Stimulated activated CD8-positive, alpha-beta memory T cell treated with anti-CD3 and anti-CD28 coated beads, Interleukin-12 subunit alpha, Interleukin-12 subunit beta, amount 100 ng/mL, for 1 hour (primary cell): ENCODE results near the gene USP25.
"Not testable (repeated sequence)": the region's sequence is repeated elsewhere in the genome, so short reads cannot be mapped to it uniquely, and the experiment has no call there.

Source experiments
- DNase-seq: peaks from one replicate; pipeline ENCODE4 v3.0.0-alpha.2; 2020; ENCODE audit warnings: low read depth

The USP25 gene

DNA sequence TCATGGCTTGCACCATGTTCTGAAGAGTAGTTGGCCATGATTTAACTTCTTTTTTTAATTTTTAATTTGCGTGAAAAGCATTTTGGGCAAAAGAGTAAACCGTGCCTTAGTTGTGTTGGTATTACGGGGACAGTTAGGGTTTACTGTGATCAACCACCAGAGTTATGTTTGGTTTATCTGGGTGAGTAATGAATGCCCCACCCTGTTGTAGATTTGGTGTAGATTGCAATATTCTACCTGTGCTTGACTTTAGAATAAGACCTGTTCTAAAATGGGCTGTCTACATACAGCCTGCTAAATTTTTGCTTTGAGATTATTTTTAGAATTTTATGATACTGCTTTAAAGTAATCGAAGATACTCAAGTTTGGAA, 1.4 kb downstream of the USP25 start:
- DNase-seq, result no peak

DNA sequence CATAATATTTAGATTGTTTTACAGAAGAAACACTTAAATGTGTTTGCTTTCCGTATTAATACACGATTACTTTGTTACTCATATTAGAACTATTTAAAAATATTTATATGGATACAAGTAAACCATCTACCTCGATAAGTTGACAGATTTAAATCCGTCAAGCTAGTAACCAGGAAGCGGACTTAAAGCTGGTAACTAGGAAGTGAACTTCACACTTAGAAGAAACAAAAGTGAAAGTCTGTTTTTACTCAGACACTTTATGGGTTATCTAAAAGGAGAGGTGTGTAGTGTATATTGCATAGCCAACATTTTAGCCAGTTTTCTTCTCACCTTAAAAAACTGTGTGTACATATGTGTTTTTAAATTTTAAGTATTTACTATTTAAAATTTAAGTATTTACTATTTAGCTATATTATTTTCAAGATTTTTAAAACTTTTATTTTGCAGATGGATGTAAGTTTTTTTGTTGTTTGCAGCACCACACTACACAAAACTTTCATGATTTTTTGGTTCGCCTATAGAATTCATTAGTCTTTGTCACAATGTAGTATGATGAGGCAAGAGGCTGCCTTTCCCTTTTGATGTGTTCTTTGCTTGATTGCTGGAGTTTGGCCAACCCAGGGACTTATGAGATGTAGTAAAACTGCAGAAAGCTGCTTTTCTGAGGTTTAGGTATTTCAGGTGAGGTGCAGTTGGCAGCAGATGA, 2.7 kb downstream of the USP25 start:
- DNase-seq, result no peak

DNA sequence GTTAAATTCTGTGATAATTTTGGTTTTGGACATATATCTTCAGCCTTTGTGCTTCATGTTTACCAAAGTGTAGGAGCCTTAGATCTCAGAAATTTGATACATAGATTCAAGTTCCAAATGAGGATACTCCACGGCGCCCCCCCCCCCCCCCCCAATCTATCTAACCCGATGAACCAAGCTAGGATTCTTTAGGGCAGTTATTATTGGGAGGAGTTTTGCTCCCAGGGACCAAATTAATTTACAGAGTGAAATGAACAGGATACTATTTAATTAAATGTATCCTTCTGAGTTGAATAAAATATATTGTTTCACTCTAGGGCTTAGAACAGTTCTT, 3.2 kb downstream of the USP25 start:
- no peak for DNase-seq

DNA sequence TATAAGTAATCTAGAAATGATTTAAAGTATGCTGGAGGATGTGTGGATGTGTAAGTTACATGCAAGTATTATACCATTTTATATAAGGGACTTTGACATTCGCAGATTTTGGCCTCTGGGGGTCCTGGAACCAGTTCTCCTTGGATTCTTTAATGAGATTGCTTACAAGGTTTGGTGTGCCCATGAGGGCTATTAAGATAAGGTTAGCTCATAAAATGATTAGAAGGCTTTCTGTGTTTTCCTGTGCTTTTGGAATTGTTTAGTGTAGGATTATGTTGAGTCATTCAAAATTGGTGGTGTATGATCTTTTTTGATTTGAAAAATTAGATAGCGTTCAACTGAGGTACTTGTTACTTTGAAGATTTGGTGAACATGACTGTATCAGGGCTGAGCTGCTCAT, 5.6 kb downstream of the USP25 start:
- DNase-seq, result no peak

DNA sequence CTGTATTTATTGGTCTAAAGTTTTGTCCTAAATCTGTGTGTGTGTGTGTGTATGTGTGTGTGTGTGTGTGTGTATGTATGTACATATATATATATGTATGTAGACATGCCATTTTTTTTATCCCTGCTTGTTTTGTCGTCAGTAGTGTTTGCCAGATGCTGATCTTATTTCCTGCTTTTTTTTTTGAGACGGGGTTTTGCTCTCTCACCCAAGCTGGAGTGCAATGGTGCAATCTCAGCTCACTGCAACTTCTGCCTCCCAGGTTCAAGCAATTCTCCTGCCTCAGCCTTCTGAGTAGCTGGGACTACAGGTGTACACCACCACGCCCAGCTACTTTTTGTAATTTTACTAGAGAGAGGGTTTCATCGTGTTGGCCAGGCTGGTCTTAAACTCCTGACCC, 6.1 kb downstream of the USP25 start:
- DNase-seq, result not testable (repeated sequence)

DNA sequence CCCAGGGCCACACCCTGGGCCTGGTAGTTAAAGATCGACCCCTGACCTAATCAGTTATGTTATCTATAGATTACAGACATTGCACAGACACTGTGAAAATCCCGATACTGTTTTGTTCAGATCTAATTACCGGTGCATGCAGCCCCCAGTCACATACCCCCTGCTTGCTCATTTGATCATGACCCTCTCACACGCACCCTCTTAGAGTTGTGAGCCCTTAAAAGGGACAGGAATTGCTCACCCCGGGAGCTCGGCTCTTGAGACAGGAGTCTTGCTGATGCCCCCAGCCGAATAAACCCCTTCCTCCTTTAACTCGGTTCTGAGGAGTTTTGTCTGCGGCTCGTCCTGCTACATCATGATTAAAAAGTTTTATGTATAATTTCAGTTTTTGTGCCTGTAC, 9.0 kb downstream of the USP25 start:
- not testable (repeated sequence) for DNase-seq

DNA sequence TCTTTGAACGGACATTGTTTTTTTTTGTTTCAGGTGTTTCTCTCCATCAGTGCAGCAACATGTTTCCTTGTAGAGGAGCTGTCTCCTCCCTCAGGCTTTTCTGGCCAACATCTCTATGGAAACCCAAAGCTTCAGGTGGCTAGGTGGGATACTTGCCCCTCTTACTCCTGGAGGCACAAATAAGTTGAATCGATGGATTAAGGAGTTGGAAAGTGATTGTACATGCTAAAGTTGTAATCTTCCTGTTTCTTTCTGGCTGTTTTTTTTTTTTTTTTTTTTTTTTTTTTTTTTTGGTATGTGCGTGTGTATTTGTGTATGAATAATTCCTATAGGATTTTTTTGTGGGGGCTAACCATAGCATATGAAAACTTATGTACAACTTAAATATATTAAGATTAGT, 10.6 kb downstream of the USP25 start:
- no peak for DNase-seq

DNA sequence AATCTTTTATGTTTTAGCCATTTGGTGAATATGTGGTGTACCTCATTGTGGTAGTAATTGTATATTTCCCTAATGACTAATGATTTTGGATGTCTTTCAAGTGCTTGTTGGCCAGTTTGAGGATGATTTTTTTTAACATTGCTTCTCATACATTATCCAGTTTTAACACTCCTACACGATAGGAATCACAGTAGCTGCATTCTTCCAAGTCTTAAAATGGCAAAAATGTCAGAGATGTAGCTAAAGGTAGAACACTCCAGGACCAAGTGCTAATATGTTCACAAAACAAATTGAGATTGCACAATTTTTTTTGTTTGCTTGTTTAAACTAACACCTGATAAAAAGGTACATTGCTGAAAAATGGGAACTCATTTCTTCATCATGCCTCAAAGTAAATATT, 11.7 kb downstream of the USP25 start:
- DNase-seq, result no peak

DNA sequence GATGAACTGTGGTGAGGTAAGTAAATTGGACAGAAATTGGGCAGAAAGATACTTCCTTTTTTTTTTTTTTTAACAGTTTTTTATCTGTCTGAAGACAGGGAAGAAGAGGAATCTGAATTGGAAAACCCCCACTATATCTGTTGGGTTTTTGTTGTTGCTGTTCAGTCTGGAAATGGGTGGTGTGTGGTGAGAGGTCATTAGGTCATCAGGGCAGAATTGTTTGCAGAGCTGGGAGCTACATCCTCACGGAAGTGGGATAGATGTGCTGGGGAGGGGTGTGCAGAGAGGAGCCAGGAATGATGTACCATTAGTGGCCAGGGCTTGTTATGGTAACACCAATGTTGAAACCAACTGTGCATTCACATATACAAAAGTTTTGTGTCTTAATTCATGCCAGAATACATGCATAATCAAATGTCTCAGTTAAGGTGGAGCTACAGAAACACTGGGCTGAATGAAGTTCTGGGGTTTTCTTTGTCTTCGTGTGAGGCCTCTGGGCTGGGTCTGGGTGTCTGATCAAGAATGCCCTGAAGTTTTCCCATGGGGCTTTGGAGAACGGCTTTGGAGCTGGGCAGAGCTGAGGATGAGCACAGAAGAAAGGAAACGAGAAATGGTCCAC, 12.4 kb downstream of the USP25 start:
- DNase-seq, result no peak

DNA sequence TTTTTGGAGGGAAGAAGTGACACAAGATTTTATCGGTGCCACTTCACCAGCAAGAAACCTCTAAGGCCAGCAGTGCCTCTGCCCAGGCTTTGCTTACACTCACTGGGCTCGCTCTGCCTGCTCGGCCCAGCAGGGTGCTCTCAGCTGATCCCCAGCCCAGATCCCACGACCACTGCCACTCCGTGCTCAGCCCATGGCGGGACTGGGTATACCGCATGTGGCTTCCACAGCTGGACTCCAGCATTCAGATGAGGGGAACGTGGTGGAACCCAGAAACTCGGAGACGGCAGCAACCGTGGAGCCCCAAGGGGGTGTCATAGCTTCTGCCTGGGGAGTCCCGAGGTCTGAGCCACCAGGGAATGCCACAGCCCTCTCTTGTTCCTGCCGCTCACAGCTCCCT, 12.9 kb downstream of the USP25 start:
- DNase-seq, result no peak

DNA sequence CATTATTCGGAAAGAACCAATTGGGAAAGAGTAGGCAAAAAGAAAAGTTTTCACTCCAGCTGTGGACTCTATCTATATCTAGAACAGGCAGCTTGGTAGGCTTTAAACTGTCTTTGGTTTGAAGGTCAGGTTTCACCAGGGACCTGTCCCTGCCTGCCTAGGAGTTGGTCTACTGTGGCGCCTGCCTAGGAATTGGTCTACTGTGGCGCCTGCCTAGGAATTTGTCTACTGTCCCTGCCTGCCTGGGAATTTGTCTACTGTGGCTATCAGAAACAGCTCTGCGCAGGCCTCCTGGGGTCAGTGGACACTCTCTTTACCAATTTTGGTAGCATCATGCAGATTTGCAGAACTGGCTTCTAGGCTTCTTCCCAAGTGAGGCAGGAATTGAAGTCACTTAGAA, 13.8 kb downstream of the USP25 start:
- DNase-seq, result no peak

DNA sequence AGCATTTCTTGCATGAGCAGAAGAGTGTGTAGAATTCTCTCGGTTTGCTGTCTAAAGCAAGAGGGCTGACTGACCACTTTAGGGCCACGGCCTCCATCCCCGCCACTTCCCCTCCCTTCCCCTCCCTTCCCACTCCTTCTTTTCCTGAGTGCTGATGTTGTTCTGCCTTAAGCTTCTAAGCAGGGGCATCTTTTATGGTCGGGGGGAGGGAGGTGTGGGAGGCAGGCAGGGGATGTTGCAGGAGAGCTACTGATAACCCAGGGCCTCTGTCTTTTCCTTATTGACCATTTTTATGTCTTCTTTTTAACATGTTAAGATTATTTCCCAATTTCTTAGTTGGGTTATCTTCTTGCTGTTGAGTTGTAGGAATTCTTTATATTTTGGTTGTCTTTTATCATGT, 15.1 kb downstream of the USP25 start:
- DNase-seq, result no peak

DNA sequence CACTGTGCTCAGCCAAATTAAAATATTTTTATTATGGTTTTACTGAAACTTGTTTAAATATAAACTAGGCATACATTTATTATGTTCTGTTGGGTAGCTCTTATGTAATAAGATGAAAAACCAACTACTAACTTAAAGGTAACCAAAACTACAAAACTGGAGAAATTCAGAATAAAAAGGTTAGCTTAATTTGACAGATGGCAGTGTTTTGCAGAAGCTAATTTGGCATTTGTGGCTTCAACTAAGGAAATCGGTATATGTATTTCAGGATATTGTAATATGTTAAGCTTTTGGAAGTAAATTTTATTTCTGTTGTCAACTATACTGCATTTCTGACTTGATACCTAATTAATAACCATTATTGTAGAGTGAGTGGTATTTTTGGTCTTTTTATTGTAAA, 18.8 kb downstream of the USP25 start:
- DNase-seq, result no peak

DNA sequence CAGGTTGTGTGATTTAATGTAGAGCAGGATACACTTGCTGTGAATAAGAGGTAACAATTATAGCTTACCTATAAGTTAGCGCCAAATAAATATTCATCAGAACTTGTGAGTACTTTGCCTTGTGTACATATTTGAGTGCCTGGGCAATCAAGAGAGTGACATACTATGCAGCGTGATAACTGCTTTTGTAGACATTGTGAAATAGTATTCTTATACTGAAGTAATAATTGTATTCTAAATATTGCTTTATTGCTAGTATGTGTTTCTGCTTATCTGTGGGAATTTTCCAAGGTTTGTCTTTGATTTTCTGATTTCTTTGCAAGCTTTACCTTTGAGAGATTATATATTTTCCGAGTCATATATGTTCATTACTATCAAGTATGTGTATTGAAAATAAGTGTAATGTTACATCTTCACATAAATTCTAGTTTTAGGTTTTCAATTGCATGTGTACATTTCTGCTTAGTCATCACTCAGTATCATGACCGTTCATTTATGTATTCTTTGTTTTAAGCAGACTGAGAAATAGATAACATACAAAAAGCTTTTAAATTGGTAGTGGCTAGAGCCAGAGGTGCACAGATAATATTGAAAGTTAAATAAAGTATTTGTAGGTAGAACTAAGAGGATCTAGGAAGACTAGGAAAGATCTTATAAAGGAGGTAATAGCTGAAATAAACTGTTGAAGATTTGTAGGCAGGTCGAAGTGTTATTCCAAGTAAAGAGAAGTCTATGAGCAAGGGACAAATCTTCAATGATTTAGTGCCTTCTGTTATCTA, 19.5 kb downstream of the USP25 start:
- DNase-seq, result no peak

DNA sequence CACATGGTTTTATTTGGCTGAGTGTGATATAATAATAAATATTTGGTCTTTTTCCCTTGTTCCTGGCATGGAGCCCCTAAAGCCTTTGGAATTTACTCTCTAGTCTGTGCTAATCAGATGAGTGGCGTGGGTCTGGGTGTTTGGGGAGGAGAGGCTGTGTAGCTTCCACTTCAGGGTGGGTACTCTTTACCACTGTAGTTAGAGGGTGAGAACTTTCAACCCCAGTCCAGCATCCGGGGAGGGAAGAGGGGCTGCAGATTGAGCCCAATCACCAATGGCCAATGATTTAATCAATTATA, 20.0 kb downstream of the USP25 start:
- no peak for DNase-seq

DNA sequence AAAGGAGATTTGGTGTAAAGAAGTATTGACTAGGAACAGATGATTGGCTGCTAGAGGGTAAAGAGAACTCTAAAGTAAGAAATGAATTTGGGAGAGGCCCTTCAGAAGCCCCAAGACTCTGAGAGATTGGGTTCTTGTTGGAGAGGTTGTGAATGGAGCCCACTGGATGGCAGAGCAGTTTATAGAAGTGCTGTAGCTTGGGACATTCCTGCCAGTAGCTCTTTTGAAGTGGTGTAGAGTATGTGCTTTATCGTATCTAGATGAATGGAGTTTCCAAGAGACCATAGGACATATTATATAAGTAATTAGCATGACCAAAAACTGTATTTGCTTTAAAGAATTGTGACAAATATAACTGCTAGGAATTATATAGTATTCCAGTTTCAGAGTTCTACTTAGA, 21.3 kb downstream of the USP25 start:
- DNase-seq, result no peak

DNA sequence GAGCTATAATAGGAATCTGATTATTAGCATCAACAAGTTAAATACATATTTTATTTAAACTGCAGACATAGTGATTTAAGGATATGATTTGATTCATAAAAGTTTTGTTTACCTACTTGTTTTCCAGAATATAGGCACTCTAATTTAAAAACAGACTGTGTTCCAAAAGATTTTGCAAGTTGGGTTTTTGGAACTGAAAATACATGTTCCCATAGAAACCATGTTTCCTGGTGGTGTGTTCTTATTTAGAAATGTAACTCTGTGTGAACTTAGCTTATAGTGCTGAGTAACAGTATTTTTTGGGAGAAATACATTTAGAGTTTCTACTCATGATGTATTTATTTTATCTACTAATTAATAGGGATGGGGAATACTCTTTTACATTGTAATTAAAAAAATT, 21.8 kb downstream of the USP25 start:
- DNase-seq, result no peak

DNA sequence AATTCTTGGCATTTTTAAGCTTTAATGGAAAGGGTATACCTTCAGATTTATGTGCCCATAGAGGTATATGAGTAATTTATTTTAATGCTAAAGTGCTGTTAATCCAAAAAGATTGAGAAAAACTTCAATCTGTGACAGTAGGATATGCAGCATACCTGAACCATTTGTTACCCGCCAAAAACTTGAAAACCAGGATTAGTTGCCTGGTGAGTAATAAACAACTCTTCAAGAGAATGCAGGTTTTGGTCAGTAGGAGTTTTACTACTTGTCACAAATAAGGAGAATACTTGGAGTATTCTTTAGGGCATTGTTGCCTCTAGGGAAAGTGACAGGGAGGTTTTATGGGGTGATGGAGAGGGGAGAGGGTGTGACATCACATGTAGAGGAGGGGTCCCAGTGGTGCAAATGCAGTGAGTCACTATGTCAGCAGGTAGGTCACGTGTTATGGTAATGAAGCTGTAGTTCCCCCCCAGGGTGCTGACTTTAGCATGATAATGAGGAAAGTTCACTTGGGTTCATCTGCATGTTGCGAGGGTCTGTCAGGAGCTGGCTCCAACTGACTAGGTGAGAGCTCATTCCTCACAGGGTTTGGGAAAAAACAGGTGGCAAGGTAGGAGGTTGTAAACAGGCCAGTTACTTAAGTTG, 23.1 kb downstream of the USP25 start:
- no peak for DNase-seq

DNA sequence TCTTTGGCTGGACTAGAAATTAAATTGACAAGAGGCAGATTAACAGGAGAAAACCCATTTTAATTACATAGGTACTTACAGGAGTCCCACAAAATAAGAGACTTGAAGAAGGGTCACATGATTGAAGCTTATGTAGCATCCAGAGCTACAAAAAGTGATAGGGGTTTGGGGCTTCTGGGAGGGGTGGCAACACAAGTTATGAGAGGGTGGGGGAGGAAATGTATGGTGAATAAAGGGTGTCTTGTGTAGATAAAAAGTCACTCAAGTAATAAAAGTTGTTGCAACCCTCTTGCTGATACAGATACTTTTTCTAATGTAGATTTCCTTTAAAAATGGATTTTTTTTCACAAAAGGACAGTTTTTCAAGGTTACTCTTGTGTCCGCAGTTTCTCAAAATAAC, 24.0 kb downstream of the USP25 start:
- no peak for DNase-seq

DNA sequence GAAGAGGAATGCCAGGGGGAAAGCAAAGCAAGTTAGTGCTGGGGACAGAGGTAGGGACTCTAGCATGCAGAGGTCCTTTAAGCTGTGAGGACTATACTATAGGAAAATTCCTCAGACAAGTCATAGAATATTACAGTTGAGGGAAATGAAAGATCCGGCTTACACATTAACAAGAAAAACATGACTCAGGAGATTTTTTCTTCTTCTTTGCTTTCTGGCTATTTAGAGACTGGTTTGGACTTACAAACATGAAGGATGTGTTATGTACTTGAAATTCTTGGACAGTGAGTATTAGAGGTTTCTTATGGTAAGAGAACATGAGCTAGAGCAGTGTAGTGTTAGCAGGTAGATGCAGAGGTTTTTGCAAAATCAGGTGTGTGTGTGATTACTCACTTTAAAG, 24.9 kb downstream of the USP25 start:
- no peak for DNase-seq

DNA sequence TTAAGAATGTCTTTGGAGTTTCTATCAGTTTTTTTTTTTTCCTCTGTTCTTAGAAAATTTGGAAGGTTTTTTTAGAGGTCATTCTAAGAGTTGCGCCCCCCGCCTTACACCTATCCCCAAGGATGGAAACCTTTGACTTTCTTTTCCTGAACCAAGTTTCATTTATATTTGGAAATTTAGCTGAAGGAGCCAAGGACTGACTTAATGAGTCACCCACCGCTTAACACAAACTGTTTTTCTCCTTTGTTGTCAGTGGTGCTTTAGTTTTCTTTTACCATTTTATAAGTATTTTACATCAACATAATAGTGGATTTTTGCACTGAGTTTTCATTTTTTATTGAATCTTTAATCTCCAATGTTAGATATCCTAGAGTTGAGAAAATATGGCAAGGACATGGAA, 25.3 kb downstream of the USP25 start:
- DNase-seq, result no peak

DNA sequence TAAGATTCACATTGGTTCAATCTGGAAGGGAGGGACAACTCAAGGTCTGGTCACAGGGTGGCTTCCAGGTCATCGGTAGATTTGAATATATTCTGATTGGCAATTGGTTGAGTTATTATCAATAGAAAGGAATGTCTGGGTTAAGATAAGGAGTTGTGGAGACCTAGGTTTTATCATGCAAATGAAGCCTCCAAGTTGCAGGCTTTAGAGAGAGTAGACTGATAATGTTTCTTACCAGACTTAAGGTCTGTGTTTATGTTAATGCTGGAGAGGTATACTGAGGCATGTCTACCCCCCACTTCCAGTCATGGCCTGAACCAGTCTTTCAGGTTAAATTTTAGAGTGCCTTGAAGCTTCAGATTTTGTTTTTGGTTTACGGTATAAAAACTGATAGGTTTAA, 29.7 kb downstream of the USP25 start:
- no peak for DNase-seq

DNA sequence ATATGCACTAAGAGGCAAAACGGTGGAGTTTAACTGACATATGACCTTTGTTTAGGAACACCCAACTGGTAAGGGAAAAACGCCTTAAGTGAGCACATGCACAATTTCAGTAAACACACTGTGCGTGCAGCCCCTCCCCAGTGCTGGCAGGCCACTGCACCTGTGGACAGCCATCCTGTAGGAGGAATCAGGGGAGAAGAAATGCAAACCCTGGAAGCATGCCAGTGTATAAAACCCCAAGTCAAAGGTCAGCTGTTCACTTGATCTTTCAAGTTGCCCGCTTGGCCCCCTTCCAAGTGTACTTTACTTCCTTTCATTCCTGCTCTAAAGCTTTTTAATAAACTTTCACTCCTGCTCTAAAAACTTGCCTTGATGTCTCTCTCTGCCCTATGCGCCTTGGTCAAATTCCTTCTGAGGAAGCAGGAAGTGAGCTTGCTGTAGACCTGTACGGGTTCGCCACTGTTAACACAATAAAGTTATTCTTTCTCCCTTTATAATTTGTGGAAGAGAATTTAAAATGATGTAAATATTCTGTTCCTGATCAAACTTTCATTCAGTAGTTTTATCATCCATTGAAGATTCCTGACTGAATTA, 31.8 kb downstream of the USP25 start:
- no peak for DNase-seq
